Liver (tissue), 9 donors: ENCODE measurements around the gene MTARC2. TPM values are rescaled to one million over a fixed set of nuclear protein-coding genes. Genes with fewer than 3 reads are reported as not detected.
A peak's percentile ranks its signal among the peaks of the same experiment; 100 is the strongest.

Experiments used
- DNase-seq: peaks from one replicate; pipeline ENCODE4 v3.0.0-alpha.2; 2017; ENCODE audit warnings: low spot score
- H3K27ac ChIP-seq, 2 donors: one replicate each; pipeline ENCODE4 v1.7.0; 2013; ENCODE audit warnings: inconsistent platforms in 2 of 2, low read length in 2 of 2, control low read depth in 1 of 2, low read depth in 1 of 2, mild to moderate bottlenecking in 1 of 2
- H3K27me3 ChIP-seq, 4 donors: one replicate each; pipeline versions ENCODE4 v1.6.1 to v1.7.0; 2013; ENCODE audit warnings: low read length in 3 of 4, inconsistent platforms in 1 of 4, mild to moderate bottlenecking in 1 of 4, moderate library complexity in 1 of 4; ENCODE audit not compliant: control insufficient read depth in 4 of 4, insufficient read depth in 4 of 4
- H3K36me3 ChIP-seq, 4 donors: one replicate each; pipeline versions ENCODE4 v1.6.1 to v1.7.0; 2013; ENCODE audit warnings: low read length in 3 of 4, mild to moderate bottlenecking in 3 of 4, low read depth in 1 of 4, moderate library complexity in 1 of 4; ENCODE audit not compliant: control insufficient read depth in 4 of 4, insufficient read depth in 3 of 4
- H3K4me1 ChIP-seq, 4 donors: one replicate each; pipeline versions ENCODE4 v1.6.1 to v1.7.0; 2013; ENCODE audit warnings: low read length in 3 of 4, mild to moderate bottlenecking in 3 of 4, moderate library complexity in 1 of 4; ENCODE audit not compliant: control insufficient read depth in 4 of 4, insufficient read depth in 4 of 4
- H3K4me3 ChIP-seq, 3 donors: one replicate each; pipeline versions ENCODE4 v1.6.1 to v1.7.0; 2013; ENCODE audit warnings: low read length in 3 of 3, control low read depth in 1 of 3, low read depth in 1 of 3, mild to moderate bottlenecking in 1 of 3
- H3K9ac ChIP-seq, 2 donors: one replicate each; pipeline ENCODE4 v1.7.0; 2013; ENCODE audit warnings: low read length in 2 of 2, mild to moderate bottlenecking in 2 of 2, moderate library complexity in 2 of 2, control low read depth in 1 of 2, low read depth in 1 of 2
- H3K9me3 ChIP-seq, 4 donors: one replicate each; pipeline versions ENCODE4 v1.6.1 to v1.7.0; 2013; ENCODE audit warnings: low read length in 3 of 4; ENCODE audit not compliant: control insufficient read depth in 4 of 4
- ATF3 ChIP-seq: IDR thresholded peaks from 2 replicates; pipeline ENCODE4 v1.6.1; 2016; ENCODE audit warnings: antibody characterized with exemption
- CTCF ChIP-seq: fragments of 150-350 bp; IDR thresholded peaks from 2 replicates; pipeline ENCODE4 v1.5.1; 2017; ENCODE audit warnings: improper control_type of control experiment, low read depth, low read length; ENCODE audit not compliant: missing input control
- EGR1 ChIP-seq, 2 donors: IDR thresholded peaks; 2 replicates each; pipeline ENCODE4 v1.6.1; 2016 to 2018; ENCODE audit warnings: antibody characterized with exemption in 2 of 2, low read depth in 2 of 2
- FOXA1 ChIP-seq: IDR thresholded peaks from 2 replicates; pipeline ENCODE4 v1.6.1; 2016; ENCODE audit warnings: antibody characterized with exemption
- FOXA2 ChIP-seq: IDR thresholded peaks from 2 replicates; pipeline ENCODE4 v1.6.1; 2016; ENCODE audit warnings: antibody characterized with exemption
- GABPA ChIP-seq, 2 donors: IDR thresholded peaks in 1 of 2; conservative IDR thresholded peaks in 1 of 2; 2 replicates each; pipeline ENCODE4 v1.6.1; 2016; ENCODE audit warnings: antibody characterized with exemption in 2 of 2, mild to moderate bottlenecking in 1 of 2, moderate library complexity in 1 of 2
- HNF4A ChIP-seq, 2 donors: conservative IDR thresholded peaks; 2 replicates each; pipeline ENCODE4 v1.6.1; 2016; ENCODE audit warnings: antibody characterized with exemption in 2 of 2, mild to moderate bottlenecking in 2 of 2
- HNF4G ChIP-seq: IDR thresholded peaks from 2 replicates; pipeline ENCODE4 v1.6.1; 2016; ENCODE audit warnings: antibody characterized with exemption
- JUND ChIP-seq, 2 donors: IDR thresholded peaks; 2 replicates each; pipeline ENCODE4 v1.6.1; 2016; ENCODE audit warnings: antibody characterized with exemption in 2 of 2
- MAX ChIP-seq: IDR thresholded peaks from 2 replicates; pipeline ENCODE4 v1.6.1; 2016; ENCODE audit warnings: antibody characterized with exemption
- NR2F2 ChIP-seq: IDR thresholded peaks from 2 replicates; pipeline ENCODE4 v1.6.1; 2016; ENCODE audit warnings: antibody characterized with exemption
- RAD21 ChIP-seq, 2 donors: IDR thresholded peaks; 2 replicates each; pipeline ENCODE4 v1.6.1; 2016; ENCODE audit warnings: antibody characterized with exemption in 2 of 2, mild to moderate bottlenecking in 2 of 2
- RXRA ChIP-seq, 2 donors: IDR thresholded peaks; 2 replicates each; pipeline ENCODE4 v1.6.1; 2017 to 2018; ENCODE audit warnings: antibody characterized with exemption in 2 of 2, mild to moderate bottlenecking in 1 of 2
- SP1 ChIP-seq: IDR thresholded peaks from 2 replicates; pipeline ENCODE4 v1.6.1; 2018; ENCODE audit warnings: antibody characterized with exemption, mild to moderate bottlenecking
- TAF1 ChIP-seq: conservative IDR thresholded peaks from 2 replicates; pipeline ENCODE4 v1.6.1; 2016; ENCODE audit warnings: antibody characterized with exemption, mild to moderate bottlenecking
- YY1 ChIP-seq: IDR thresholded peaks from 2 replicates; pipeline ENCODE4 v1.6.1; 2016; ENCODE audit warnings: antibody characterized with exemption, mild to moderate bottlenecking
- WGBS: extraction: QIAGEN DNeasy Blood & Tissue Kit; methylation state at CpG from one replicate; pipeline ENCODE4 v1.1.7; 2013; 5-methylcytosine and 5-hydroxymethylcytosine counted together
- polyA plus RNA-seq, 2 donors: library from polyadenylated mRNA; stranded (reverse) in 1 of 2; unstranded in 1 of 2; fragments of 200-250 nt in 1 of 2; fragments of >200 nt in 1 of 2; fragmentation: Nextera tagmentation in 1 of 2; extraction: Ambion mirVana in 1 of 2; gene quantifications; one replicate each; pipeline versions ENCODE4 v1.2.1 to v1.2.3, GENCODE V29; 2013 to 2015
- total RNA-seq, 2 donors: library from RNA; depleted of rRNA; stranded (reverse); fragments of >200 nt; gene quantifications; one replicate each; pipeline ENCODE4 v1.2.3, GENCODE V29; 2014
- TF ChIP-seq, protein P1 (sequence below): IDR thresholded peaks from 2 replicates; pipeline ENCODE4 v1.6.1; 2016; ENCODE audit warnings: antibody characterized with exemption, mild to moderate bottlenecking
- TF ChIP-seq, protein P2 (sequence below): IDR thresholded peaks from 2 replicates; pipeline ENCODE4 v1.6.1; 2016; ENCODE audit warnings: antibody characterized with exemption
- donor health status: healthy.
- donor health status: healthy.
- donor health status: healthy.
- donor health status: healthy.
- donor health status: healthy.

The MTARC2 gene
- total and polyA plus RNA-seq, 4 donors: 24.9 to 96.1 (median 71.4) TPM

DNA sequence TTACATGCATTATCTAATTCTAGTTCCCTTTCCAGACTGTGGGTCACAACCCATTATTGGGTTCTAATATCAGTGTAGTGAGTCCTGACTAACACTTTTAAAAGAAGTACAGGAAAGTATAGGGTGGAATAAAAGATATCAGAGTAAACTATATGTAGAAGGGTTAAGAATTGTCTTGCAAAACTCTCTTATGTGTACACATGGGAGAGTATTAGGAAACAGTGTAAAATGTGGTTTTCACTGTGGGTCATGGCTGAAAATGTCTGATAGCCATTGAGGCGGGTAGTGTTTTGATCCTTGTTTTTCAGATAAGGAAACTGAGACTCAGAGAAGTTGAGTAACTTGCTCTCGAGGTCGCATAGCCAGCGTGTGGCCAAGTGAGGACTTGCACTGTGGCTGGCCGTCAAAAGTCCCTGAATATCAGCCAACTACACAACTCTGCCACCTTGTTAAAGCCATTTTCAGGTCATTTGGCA lies 20.0 kb downstream of the MTARC2 start:
- peaks cover 6 to 40% (median 22%) of the 10 kb centered on the region in 4 donors for H3K36me3 ChIP-seq
- H3K9ac ChIP-seq: no peak overlapping the region
- TF ChIP-seq ATF3: no peak
- peak; percentile 48 for TF ChIP-seq NR2F2
- peak; percentile 88 to 89 for TF ChIP-seq RXRA (IDR thresholded peaks at IDR 0.05)
- peak; percentile 69 for TF ChIP-seq FOXA1
- TF ChIP-seq MAX: peak; percentile 90
- peak; percentile 63 for TF ChIP-seq SP1
- peak; percentile 54 to 80 for TF ChIP-seq JUND (IDR thresholded peaks at IDR 0.05)
- TF ChIP-seq, protein P1, sequence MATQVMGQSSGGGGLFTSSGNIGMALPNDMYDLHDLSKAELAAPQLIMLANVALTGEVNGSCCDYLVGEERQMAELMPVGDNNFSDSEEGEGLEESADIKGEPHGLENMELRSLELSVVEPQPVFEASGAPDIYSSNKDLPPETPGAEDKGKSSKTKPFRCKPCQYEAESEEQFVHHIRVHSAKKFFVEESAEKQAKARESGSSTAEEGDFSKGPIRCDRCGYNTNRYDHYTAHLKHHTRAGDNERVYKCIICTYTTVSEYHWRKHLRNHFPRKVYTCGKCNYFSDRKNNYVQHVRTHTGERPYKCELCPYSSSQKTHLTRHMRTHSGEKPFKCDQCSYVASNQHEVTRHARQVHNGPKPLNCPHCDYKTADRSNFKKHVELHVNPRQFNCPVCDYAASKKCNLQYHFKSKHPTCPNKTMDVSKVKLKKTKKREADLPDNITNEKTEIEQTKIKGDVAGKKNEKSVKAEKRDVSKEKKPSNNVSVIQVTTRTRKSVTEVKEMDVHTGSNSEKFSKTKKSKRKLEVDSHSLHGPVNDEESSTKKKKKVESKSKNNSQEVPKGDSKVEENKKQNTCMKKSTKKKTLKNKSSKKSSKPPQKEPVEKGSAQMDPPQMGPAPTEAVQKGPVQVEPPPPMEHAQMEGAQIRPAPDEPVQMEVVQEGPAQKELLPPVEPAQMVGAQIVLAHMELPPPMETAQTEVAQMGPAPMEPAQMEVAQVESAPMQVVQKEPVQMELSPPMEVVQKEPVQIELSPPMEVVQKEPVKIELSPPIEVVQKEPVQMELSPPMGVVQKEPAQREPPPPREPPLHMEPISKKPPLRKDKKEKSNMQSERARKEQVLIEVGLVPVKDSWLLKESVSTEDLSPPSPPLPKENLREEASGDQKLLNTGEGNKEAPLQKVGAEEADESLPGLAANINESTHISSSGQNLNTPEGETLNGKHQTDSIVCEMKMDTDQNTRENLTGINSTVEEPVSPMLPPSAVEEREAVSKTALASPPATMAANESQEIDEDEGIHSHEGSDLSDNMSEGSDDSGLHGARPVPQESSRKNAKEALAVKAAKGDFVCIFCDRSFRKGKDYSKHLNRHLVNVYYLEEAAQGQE: peak; percentile 64
- peak; percentile 66 for TF ChIP-seq CTCF
- peak; percentile 30 for TF ChIP-seq FOXA2
- TF ChIP-seq, protein P2, sequence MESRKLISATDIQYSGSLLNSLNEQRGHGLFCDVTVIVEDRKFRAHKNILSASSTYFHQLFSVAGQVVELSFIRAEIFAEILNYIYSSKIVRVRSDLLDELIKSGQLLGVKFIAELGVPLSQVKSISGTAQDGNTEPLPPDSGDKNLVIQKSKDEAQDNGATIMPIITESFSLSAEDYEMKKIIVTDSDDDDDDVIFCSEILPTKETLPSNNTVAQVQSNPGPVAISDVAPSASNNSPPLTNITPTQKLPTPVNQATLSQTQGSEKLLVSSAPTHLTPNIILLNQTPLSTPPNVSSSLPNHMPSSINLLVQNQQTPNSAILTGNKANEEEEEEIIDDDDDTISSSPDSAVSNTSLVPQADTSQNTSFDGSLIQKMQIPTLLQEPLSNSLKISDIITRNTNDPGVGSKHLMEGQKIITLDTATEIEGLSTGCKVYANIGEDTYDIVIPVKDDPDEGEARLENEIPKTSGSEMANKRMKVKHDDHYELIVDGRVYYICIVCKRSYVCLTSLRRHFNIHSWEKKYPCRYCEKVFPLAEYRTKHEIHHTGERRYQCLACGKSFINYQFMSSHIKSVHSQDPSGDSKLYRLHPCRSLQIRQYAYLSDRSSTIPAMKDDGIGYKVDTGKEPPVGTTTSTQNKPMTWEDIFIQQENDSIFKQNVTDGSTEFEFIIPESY: peak; percentile 80
- TF ChIP-seq YY1: peak; percentile 89
- peak; percentile 75 for TF ChIP-seq HNF4G
- peak; percentile 85 to 88 for TF ChIP-seq HNF4A (conservative IDR thresholded peaks at IDR 0.05)
- TF ChIP-seq TAF1: no peak
- TF ChIP-seq GABPA (IDR thresholded peaks at IDR 0.05 in 1 of 2, conservative IDR thresholded peaks at IDR 0.05 in 1 of 2): no peak
- peak in 1 of 2 donors; percentile 45 for TF ChIP-seq EGR1 (IDR thresholded peaks at IDR 0.05; ENCODE audit: low read depth in 2 of 2)
- peak; percentile 32 to 74 for TF ChIP-seq RAD21 (IDR thresholded peaks at IDR 0.05)
- DNase-seq: peak; percentile 29
- no peaks in the 10 kb centered on the region for H3K9me3 ChIP-seq
- H3K27ac ChIP-seq: peak overlapping the region; percentile 85
- H3K4me3 ChIP-seq: peak overlapping the region in 1 of 3 donors; percentile 1
- H3K27me3 ChIP-seq: no peaks in the 10 kb centered on the region
- peaks cover 4 to 52% (median 39%) of the 10 kb centered on the region in 4 donors for H3K4me1 ChIP-seq
- 26% methylated on average over 5 of the region's 5 CpGs for WGBS
